A549 (cell line): Measurements from ENCODE around the gene PLEKHF1. TPM values are rescaled to one million over a fixed set of nuclear protein-coding genes. Genes with fewer than 3 reads are reported as not detected.

Experiments
- ATAC-seq, 2 experiments: fragments of 200-7000 bp in 1 of 2; fragments of >200 bp in 1 of 2; cut with Nextera tagmentation in 1 of 2; cut with Tn5 transposase in 1 of 2; 3 replicates each; pipeline versions ENCODE4 v1.8.0 to v1.9.1; 2018 to 2020; ENCODE audit warnings: mild to moderate bottlenecking in 1 of 2, moderate library complexity in 1 of 2
- CTCF ChIA-PET: fragments of 300-600 bp; sonication (Branson Sonifier 250); formaldehyde crosslinking; extraction: SDS; loops from one replicate; lab custom pipeline; 2021; ENCODE audit warnings: antibody characterized with exemption, inconsistent platforms; lab: Yijun Ruan, JAX
- POLR2A ChIA-PET: fragments of 350-600 bp; formaldehyde crosslinking; extraction: SDS; loops from one replicate; lab custom pipeline; 2021; ENCODE audit warnings: antibody characterized with exemption, inconsistent platforms; lab: Yijun Ruan, JAX
- DNase-seq, 2 experiments: peaks; one replicate each; pipeline versions ENCODE4 v3.0.0 to v3.0.0-alpha.2; 2011 to 2016; ENCODE audit warnings: low read depth in 1 of 2, low spot score in 1 of 2
- FAIRE-seq: peaks from 2 replicates; lab custom pipeline; 2011; peaks lifted over from hg19 to GRCh38; lab: Jason Lieb, UNC
- H3K27ac ChIP-seq, 2 experiments: fragments of >200 bp; sonication (Bioruptor Twin); formaldehyde crosslinking; 3 replicates each; pipeline ENCODE4 v1.5.1; 2016 to 2017
- H3K4me1 ChIP-seq: fragments of >200 bp; sonication (Bioruptor Twin); formaldehyde crosslinking; 3 replicates; pipeline ENCODE4 v1.6.1; 2016
- H3K4me2 ChIP-seq: fragments of >200 bp; sonication (Bioruptor Twin); formaldehyde crosslinking; 3 replicates; pipeline ENCODE4 v1.6.1; 2016
- H3K4me3 ChIP-seq: fragments of >200 bp; sonication (Bioruptor Twin); formaldehyde crosslinking; 3 replicates; pipeline ENCODE4 v1.5.1; 2016
- H3K9me3 ChIP-seq: fragments of >200 bp; sonication (Bioruptor Twin); formaldehyde crosslinking; 3 replicates; pipeline ENCODE4 v1.6.1; 2016
- BCL3 ChIP-seq: fragments of >200 bp; sonication (Bioruptor Twin); formaldehyde crosslinking; IDR thresholded peaks from 3 replicates; pipeline ENCODE4 v1.6.1; 2016
- CBX2 ChIP-seq: fragments of 200-600 bp; sonication (generic); IDR thresholded peaks from 2 replicates; pipeline ENCODE4 v1.6.1; 2016; ENCODE audit warnings: low read depth, mild to moderate bottlenecking, borderline replicate concordance
- CBX8 ChIP-seq: fragments of 200-600 bp; sonication (generic); IDR thresholded peaks from 2 replicates; pipeline ENCODE4 v1.6.1; 2016
- CEBPB ChIP-seq, 2 experiments: fragments of >200 bp in 1 of 2; sonication (Bioruptor Twin) in 1 of 2; formaldehyde crosslinking in 1 of 2; IDR thresholded peaks; 2 replicates each; pipeline ENCODE4 v1.6.1; 2012 to 2016
- CHD2 ChIP-seq: fragments of 150-350 bp; IDR thresholded peaks from 2 replicates; pipeline ENCODE4 v1.6.1; 2014; ENCODE audit warnings: low read length; ENCODE audit not compliant: partially characterized antibody
- CHD4 ChIP-seq: fragments of 200-600 bp; sonication (generic); IDR thresholded peaks from 2 replicates; pipeline ENCODE4 v1.6.1; 2016; ENCODE audit warnings: antibody characterized with exemption, mild to moderate bottlenecking, borderline replicate concordance
- EHF ChIP-seq: fragments of 250-450 bp; sonication (Bioruptor Pico); IDR thresholded peaks from 2 replicates; pipeline ENCODE4 v1.5.0; 2020; ENCODE audit warnings: mild to moderate bottlenecking
- EHMT2 ChIP-seq: fragments of 200-600 bp; sonication (generic); IDR thresholded peaks from 2 replicates; pipeline ENCODE4 v1.6.1; 2016; ENCODE audit warnings: antibody characterized with exemption, low read depth, mild to moderate bottlenecking, moderate library complexity
- ESRRA ChIP-seq: fragments of 150-350 bp; IDR thresholded peaks from 2 replicates; pipeline ENCODE4 v1.6.1; 2014; ENCODE audit warnings: mild to moderate bottlenecking, low read length, borderline replicate concordance
- FOXS1 ChIP-seq: fragments of 250-450 bp; sonication (Bioruptor Pico); IDR thresholded peaks from 2 replicates; pipeline ENCODE4 v1.5.0; 2020; ENCODE audit warnings: mild to moderate bottlenecking, moderate library complexity
- HDAC2 ChIP-seq: fragments of 200-600 bp; sonication (generic); IDR thresholded peaks from 2 replicates; pipeline ENCODE4 v1.6.1; 2016
- HOXA7 ChIP-seq: fragments of 250-450 bp; sonication (Bioruptor Pico); IDR thresholded peaks from 2 replicates; pipeline ENCODE4 v1.5.0; 2020; ENCODE audit warnings: mild to moderate bottlenecking, moderate library complexity
- HOXB5 ChIP-seq: fragments of 250-450 bp; sonication (Bioruptor Pico); IDR thresholded peaks from 2 replicates; pipeline ENCODE4 v1.5.0; 2020; ENCODE audit warnings: mild to moderate bottlenecking, moderate library complexity
- JUNB ChIP-seq: fragments of >200 bp; sonication (Bioruptor Twin); formaldehyde crosslinking; IDR thresholded peaks from 2 replicates; pipeline ENCODE4 v1.6.1; 2016
- MAX ChIP-seq: IDR thresholded peaks from 2 replicates; pipeline ENCODE4 v1.6.1; 2012
- NFE2L2 ChIP-seq: fragments of 150-350 bp; conservative IDR thresholded peaks from 2 replicates; pipeline ENCODE4 v1.6.1; 2014; ENCODE audit warnings: low read length
- PBX3 ChIP-seq: IDR thresholded peaks from 2 replicates; pipeline ENCODE4 v1.6.1; 2012
- POLR2A ChIP-seq: IDR thresholded peaks from 2 replicates; pipeline ENCODE4 v1.6.1; 2012; ENCODE audit warnings: mild to moderate bottlenecking, low read length
- RFX5 ChIP-seq: fragments of 450-650 bp; IDR thresholded peaks from 2 replicates; pipeline ENCODE4 v1.7.1; 2014; ENCODE audit warnings: antibody characterized with exemption, mild to moderate bottlenecking, moderate library complexity
- WGBS: methylation state at CpG from one replicate; pipeline ENCODE4 v1.1.6; 2017; ENCODE audit errors: missing lambda C conversion rate; 5-methylcytosine and 5-hydroxymethylcytosine counted together
- polyA plus RNA-seq, 4 experiments: library from polyadenylated mRNA; depleted of rRNA in 3 of 4; stranded (reverse); fragments of >200 nt; fragmentation: RNase III in 1 of 4; extraction: RNeasy Plus Mini Kit Qiagen cat#74134 plus additional on column Dnase treatment in 1 of 4; gene quantifications; 2 replicates in 3 of 4; 3 replicates in 1 of 4; pipeline ENCODE4 v1.2.3, GENCODE V29; 2011 to 2017
- TF ChIP-seq, protein P1 (sequence below): fragments of 250-450 bp; sonication (Bioruptor Pico); IDR thresholded peaks from 2 replicates; pipeline ENCODE4 v1.5.0; 2020; ENCODE audit warnings: low read depth, mild to moderate bottlenecking, moderate library complexity
- TF ChIP-seq, protein P2 (sequence below): fragments of 150-350 bp; IDR thresholded peaks from 2 replicates; pipeline ENCODE4 v1.6.1; 2014; ENCODE audit warnings: low read depth, mild to moderate bottlenecking, low read length

The PLEKHF1 gene
- polyA plus RNA-seq, 2 of the 4 experiments (the other 2 are of a cell fraction) = 2.1 to 4.1 TPM

GRCh38 chr19:29674374-29675119, 9.3 kb downstream of the PLEKHF1 start (continued):
- TF ChIP-seq EHMT2 = no peak

DNA sequence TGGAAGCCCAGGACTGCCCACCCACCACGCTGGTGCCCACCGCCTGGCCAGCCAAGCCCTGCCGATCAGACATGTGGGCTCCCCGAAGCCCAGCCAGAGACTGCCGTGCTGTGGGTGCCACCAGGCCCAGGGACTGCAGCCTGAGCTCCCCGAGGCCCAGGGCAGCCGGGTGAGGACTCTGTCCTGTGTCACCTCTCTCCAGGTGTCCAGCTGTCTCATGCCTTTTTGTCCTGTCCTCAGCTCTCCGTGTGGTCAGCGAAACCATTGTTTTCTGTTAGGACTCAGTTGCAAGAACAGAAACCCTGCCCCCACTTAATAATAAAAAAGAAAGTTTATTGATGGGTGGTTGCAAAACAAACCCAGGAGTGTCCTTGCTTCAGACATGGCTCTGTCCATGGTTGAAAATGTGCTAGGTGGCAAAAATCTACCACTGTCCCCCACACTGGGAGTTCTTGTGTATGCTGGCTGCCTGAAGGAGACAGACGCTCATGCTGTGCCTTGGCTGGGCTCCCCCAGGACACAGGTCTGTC, 9.9 kb downstream of the PLEKHF1 start:
- no peak for DNase-seq
- Histone ChIP-seq H3K4me3 (no peak overlapping the region), H3K4me1 (no peaks in the 10 kb centered on the region; the same call in 2 of the 3 replicates), H3K9me3 (no peaks in the 10 kb centered on the region), H3K4me2 (no peak overlapping the region), H3K27ac (no peak overlapping the region)
- ATAC-seq = no peak
- POLR2A ChIA-PET = no interaction called here
- no peak for TF ChIP-seq CBX8
- TF ChIP-seq CHD2 = no peak
- TF ChIP-seq, protein P1, sequence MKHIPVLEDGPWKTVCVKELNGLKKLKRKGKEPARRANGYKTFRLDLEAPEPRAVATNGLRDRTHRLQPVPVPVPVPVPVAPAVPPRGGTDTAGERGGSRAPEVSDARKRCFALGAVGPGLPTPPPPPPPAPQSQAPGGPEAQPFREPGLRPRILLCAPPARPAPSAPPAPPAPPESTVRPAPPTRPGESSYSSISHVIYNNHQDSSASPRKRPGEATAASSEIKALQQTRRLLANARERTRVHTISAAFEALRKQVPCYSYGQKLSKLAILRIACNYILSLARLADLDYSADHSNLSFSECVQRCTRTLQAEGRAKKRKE = no peak
- TF ChIP-seq NFE2L2 = no peak
- CTCF ChIA-PET = interaction anchor here (0.7 to 9.4 kb wide), 5 partner anchors 12 to 64 kb away, joined by 3 to 78 read pairs (median 10); no protein-coding TSS in a partner anchor
- WGBS = 83% methylated on average over 10 of the region's 10 CpGs
- FAIRE-seq = no peak

DNA sequence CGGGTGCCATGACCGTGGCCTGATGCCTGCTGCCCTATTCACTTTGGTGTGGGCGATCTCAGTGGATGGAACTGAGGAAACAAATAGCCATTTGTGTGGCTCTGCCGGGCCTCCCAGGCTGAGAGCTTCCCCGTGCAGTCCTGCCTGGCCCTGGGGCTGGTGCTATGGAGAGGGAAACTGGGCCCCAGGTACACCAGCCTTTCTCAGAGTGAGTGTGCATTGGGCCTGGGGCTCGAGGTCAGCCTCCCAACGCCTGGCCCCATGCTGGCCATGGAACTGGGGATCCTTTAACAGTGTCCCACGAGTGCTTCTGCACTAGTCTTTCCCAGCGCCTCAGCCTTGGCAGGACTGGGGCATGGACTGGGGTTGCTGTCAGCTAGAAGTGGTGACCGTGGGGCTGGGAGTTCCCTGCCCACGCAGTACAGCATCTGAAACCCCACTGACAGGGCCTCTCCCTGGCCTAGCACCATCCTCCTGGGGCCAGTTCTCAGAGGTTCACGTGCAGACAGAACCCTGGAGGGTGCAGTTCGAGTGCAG, 10.5 kb downstream of the PLEKHF1 start:
- ATAC-seq = no peak
- Histone ChIP-seq H3K27ac (no peak overlapping the region), H3K9me3 (no peaks in the 10 kb centered on the region)
- TF ChIP-seq HOXB5 (CRISPR knock-in tag) (no peak), CHD2 (no peak), POLR2A (no peak), PBX3 (no peak), CHD4 (no peak), BCL3 (no peak), FOXS1 (CRISPR knock-in tag) (no peak), CBX2 (no peak), ESRRA (no peak), HDAC2 (no peak), CEBPB (IDR thresholded peaks at IDR 0.05) (no peak), MAX (no peak), JUNB (no peak), HOXA7 (no peak), EHF (CRISPR knock-in tag) (no peak), RFX5 (no peak)
- TF ChIP-seq, protein P2, sequence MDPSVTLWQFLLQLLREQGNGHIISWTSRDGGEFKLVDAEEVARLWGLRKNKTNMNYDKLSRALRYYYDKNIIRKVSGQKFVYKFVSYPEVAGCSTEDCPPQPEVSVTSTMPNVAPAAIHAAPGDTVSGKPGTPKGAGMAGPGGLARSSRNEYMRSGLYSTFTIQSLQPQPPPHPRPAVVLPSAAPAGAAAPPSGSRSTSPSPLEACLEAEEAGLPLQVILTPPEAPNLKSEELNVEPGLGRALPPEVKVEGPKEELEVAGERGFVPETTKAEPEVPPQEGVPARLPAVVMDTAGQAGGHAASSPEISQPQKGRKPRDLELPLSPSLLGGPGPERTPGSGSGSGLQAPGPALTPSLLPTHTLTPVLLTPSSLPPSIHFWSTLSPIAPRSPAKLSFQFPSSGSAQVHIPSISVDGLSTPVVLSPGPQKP = no peak
- TF ChIP-seq, protein P1 = no peak
- TF ChIP-seq, all 56 proteins: peak for 0
- Histone ChIP-seq H3K4me1 (no peaks in the 10 kb centered on the region; the same call in 2 of the 3 replicates), H3K4me3 (no peak overlapping the region), H3K4me2 (no peak overlapping the region)
- 76% methylated on average over 13 of the region's 13 CpGs for WGBS
- ChIA-PET POLR2A (no interaction called here), CTCF (interaction anchor here (0.6 to 9.4 kb wide), 6 partner anchors 13 to 77 kb away, joined by 3 to 78 read pairs (median 6); no protein-coding TSS in a partner anchor)
- DNase-seq (no peak), FAIRE-seq (no peak)
